HepG2 (cell line): Measurements from ENCODE around the gene NEDD8. TPM values are rescaled to one million over a fixed set of nuclear protein-coding genes. Genes with fewer than 3 reads are reported as not detected.
A peak's percentile ranks its signal among the peaks of the same experiment; 100 is the strongest.

Experiments used
- BCL3 ChIP-seq: sonication (generic); formaldehyde crosslinking; IDR thresholded peaks from 2 replicates; pipeline ENCODE4 v1.5.1; 2020; ENCODE audit warnings: mild to moderate bottlenecking, missing genetic modification reagents, moderate library complexity
- CCAR2 ChIP-seq: fragments of 200-400 bp; formaldehyde crosslinking; optimal IDR thresholded peaks from 2 replicates; pipeline ENCODE3; 2018; ENCODE audit warnings: low read depth, mild to moderate bottlenecking, low read length, moderate library complexity
- CHD4 ChIP-seq: fragments of 200-600 bp; sonication (generic); IDR thresholded peaks from 2 replicates; pipeline ENCODE4 v1.7.0; 2017; ENCODE audit warnings: mild to moderate bottlenecking, low read length, borderline replicate concordance
- EEA1 ChIP-seq: sonication (generic); formaldehyde crosslinking; IDR thresholded peaks from 2 replicates; pipeline ENCODE4 v1.5.1; 2020; ENCODE audit warnings: mild to moderate bottlenecking, missing genetic modification reagents, borderline replicate concordance
- EZH2 ChIP-seq: conservative IDR thresholded peaks from 2 replicates; pipeline ENCODE4 v1.6.1; 2012; ENCODE audit warnings: mild to moderate bottlenecking, low read depth, low read length, moderate library complexity
- IKZF5 ChIP-seq: IDR thresholded peaks from 2 replicates; pipeline ENCODE4 v1.6.1; 2018; ENCODE audit warnings: missing genetic modification reagents, mild to moderate bottlenecking, missing compliant biosample characterization
- KDM5B ChIP-seq: sonication (generic); formaldehyde crosslinking; IDR thresholded peaks from 2 replicates; pipeline ENCODE4 v1.4.0; 2020; ENCODE audit warnings: missing genetic modification reagents, mild to moderate bottlenecking, borderline replicate concordance
- NBN ChIP-seq: fragments of 450-650 bp; conservative IDR thresholded peaks from 2 replicates; pipeline ENCODE4 v1.6.1; 2017
- NPAS2 ChIP-seq: sonication (generic); formaldehyde crosslinking; IDR thresholded peaks from 2 replicates; pipeline ENCODE4 v1.8.0; 2022; ENCODE audit warnings: mild to moderate bottlenecking, missing genetic modification reagents, borderline replicate concordance
- SRSF9 ChIP-seq: fragments of 200-400 bp; formaldehyde crosslinking; IDR thresholded peaks from 2 replicates; pipeline ENCODE4 v1.6.1; 2018; ENCODE audit warnings: borderline replicate concordance, mild to moderate bottlenecking, low read depth, low read length; ENCODE audit not compliant: insufficient read depth, poor library complexity, severe bottlenecking
- ZMYM4 ChIP-seq: sonication (generic); formaldehyde crosslinking; IDR thresholded peaks from 2 replicates; pipeline ENCODE4 v1.8.1; 2023; ENCODE audit warnings: mild to moderate bottlenecking, missing genetic modification reagents
- ZNF331 ChIP-seq: sonication (generic); formaldehyde crosslinking; IDR thresholded peaks from 2 replicates; pipeline ENCODE4 v1.4.0; 2020; ENCODE audit warnings: missing genetic modification reagents
- ZNF646 ChIP-seq: sonication (generic); formaldehyde crosslinking; IDR thresholded peaks from 2 replicates; pipeline ENCODE4 v1.9.0; 2021; ENCODE audit warnings: mild to moderate bottlenecking, missing genetic modification reagents
- ZNF740 ChIP-seq: sonication (generic); formaldehyde crosslinking; IDR thresholded peaks from 2 replicates; pipeline ENCODE4 v1.4.0; 2020; ENCODE audit warnings: missing genetic modification reagents
- ZNF782 ChIP-seq: sonication (generic); formaldehyde crosslinking; IDR thresholded peaks from 2 replicates; pipeline ENCODE4 v1.4.0; 2020; ENCODE audit warnings: missing genetic modification reagents, mild to moderate bottlenecking, borderline replicate concordance
- ZNF792 ChIP-seq: IDR thresholded peaks from 2 replicates; pipeline ENCODE4 v1.6.1; 2016
- polyA plus RNA-seq, 8 experiments: library from polyadenylated mRNA; depleted of rRNA in 3 of 8; stranded (reverse) in 7 of 8; unstranded in 1 of 8; fragments of >200 nt; fragmentation: Illumina TruSeq in 4 of 8; extraction: Trizol in 4 of 8; gene quantifications; 2 replicates each; pipeline versions ENCODE4 v1.2.1 to v1.2.3, GENCODE V29; 2011 to 2016; ENCODE audit warnings: low read depth in 4 of 8, missing spikeins in 1 of 8, mixed read lengths in 1 of 8; ENCODE audit not compliant: insufficient read depth in 1 of 8
- total RNA-seq, 5 experiments: library from RNA; depleted of rRNA; stranded (reverse); fragments of >200 nt; fragmentation: Illumina TruSeq; extraction: Trizol; gene quantifications; 2 replicates each; pipeline ENCODE4 v1.2.3, GENCODE V29; 2016; ENCODE audit warnings: low read depth in 1 of 5

NEDD8 gene
- total and polyA plus RNA-seq, 2 of the 13 experiments (the other 11 are each of a cell fraction or from before 2014, with no cell fraction given): 535 to 713 TPM

GRCh38 chr14:24232121-24232644, at the start of gene NEDD8 (continued):
- TF ChIP-seq ZNF646 (CRISPR knock-in tag) (no peak), EEA1 (CRISPR knock-in tag) (0 out of 2 replicates have a peak, but pooled peaks have one; percentile 36), KDM5B (CRISPR knock-in tag) (peak; percentile 92), EZH2 (no peak), NBN (no peak), CHD4 (no peak), ZNF792 (peak; percentile 73), NPAS2 (CRISPR knock-in tag) (no peak), ZNF740 (CRISPR knock-in tag) (peak; percentile 100), ZNF782 (CRISPR knock-in tag) (no peak; the same call in 1 of the 2 replicates), ZMYM4 (no peak), ZNF331 (CRISPR knock-in tag) (no peak; the same call in none of the 2 replicates), SRSF9 (no peak), BCL3 (CRISPR knock-in tag) (0 out of 2 replicates have a peak, but pooled peaks have one; percentile 86), CCAR2 (no peak), IKZF5 (peak; percentile 48)
